SK-N-MC (cell line): Measurements from ENCODE around the gene SPTB.

ENCODE experiments used
- DNase-seq: peaks from one replicate; pipeline ENCODE4 v3.0.0-alpha.2; 2011; ENCODE audit warnings: low read depth, low spot score
- H3K27ac ChIP-seq: fragments of 200-600 bp; sonication (generic); 2 replicates; pipeline ENCODE4 v1.5.1; 2016; ENCODE audit warnings: mixed run types
- H3K36me3 ChIP-seq: fragments of 200-600 bp; sonication (generic); 2 replicates; pipeline ENCODE4 v1.6.1; 2017; ENCODE audit warnings: antibody characterized with exemption, low read length, mixed read lengths; ENCODE audit not compliant: insufficient read depth
- H3K4me3 ChIP-seq: fragments of 200-600 bp; sonication (generic); 2 replicates; pipeline ENCODE4 v1.5.1; 2016
- H3K9ac ChIP-seq: fragments of 200-600 bp; sonication (generic); 2 replicates; pipeline ENCODE4 v1.8.0; 2017; ENCODE audit warnings: mixed run types, mixed read lengths; ENCODE audit not compliant: insufficient read length
- H3K9me3 ChIP-seq: fragments of 200-600 bp; sonication (generic); 2 replicates; pipeline ENCODE4 v1.6.1; 2017; ENCODE audit warnings: low read depth, mild to moderate bottlenecking, antibody characterized with exemption, low read length, moderate library complexity, mixed read lengths
- EZH2 ChIP-seq: fragments of 200-600 bp; sonication (generic); IDR thresholded peaks from one replicate; pipeline ENCODE4 v1.6.1; 2017; ENCODE audit warnings: antibody characterized with exemption
- FOXP2 ChIP-seq: optimal IDR thresholded peaks from 2 replicates; pipeline ENCODE3; 2011; ENCODE audit warnings: mild to moderate bottlenecking, moderate library complexity; ENCODE audit not compliant: insufficient read depth; ENCODE audit errors: extremely low read length, control extremely low read depth
- POLR2AphosphoS5 ChIP-seq: IDR thresholded peaks from 2 replicates; pipeline ENCODE4 v1.6.1; 2012; ENCODE audit warnings: mild to moderate bottlenecking, low read depth, low read length, borderline replicate concordance

SPTB gene

GRCh38 chr14:64770751-64771150, 109.0 kb downstream of the SPTB start:
- DNase-seq = no peak
- no peak for TF ChIP-seq EZH2
- no peak for TF ChIP-seq FOXP2
- TF ChIP-seq POLR2AphosphoS5 = no peak
- H3K36me3 ChIP-seq = no peaks in the 10 kb centered on the region
- H3K9me3 ChIP-seq = no peaks in the 10 kb centered on the region
- no peak overlapping the region for H3K27ac ChIP-seq
- no peak overlapping the region for H3K4me3 ChIP-seq
- no peak overlapping the region for H3K9ac ChIP-seq

- no peaks in the 10 kb centered on the region for H3K36me3 ChIP-seq
- no peak overlapping the region for H3K4me3 ChIP-seq
- H3K27ac ChIP-seq = no peak overlapping the region
- no peak overlapping the region for H3K9ac ChIP-seq
- TF ChIP-seq POLR2AphosphoS5 (no peak), EZH2 (no peak), FOXP2 (no peak)
- H3K9me3 ChIP-seq = no peaks in the 10 kb centered on the region
- no peak for DNase-seq
Observed at GRCh38 chr14:64769096-64770020, 110.3 kb downstream of the SPTB start.

- no peak for TF ChIP-seq POLR2AphosphoS5
- no peak for TF ChIP-seq FOXP2
- TF ChIP-seq EZH2 = no peak
- Histone ChIP-seq H3K36me3 (no peaks in the 10 kb centered on the region), H3K9ac (no peak overlapping the region), H3K9me3 (no peaks in the 10 kb centered on the region), H3K4me3 (no peak overlapping the region), H3K27ac (no peak overlapping the region)
- DNase-seq = no peak
Observed at GRCh38 chr14:64768401-64769095, 111.2 kb downstream of the SPTB start.

GRCh38 chr14:64767215-64767964, 112.3 kb downstream of the SPTB start:
- Histone ChIP-seq H3K36me3 (no peaks in the 10 kb centered on the region), H3K9ac (no peak overlapping the region), H3K9me3 (no peaks in the 10 kb centered on the region), H3K27ac (no peak overlapping the region), H3K4me3 (no peak overlapping the region)
- DNase-seq = no peak
- TF ChIP-seq FOXP2 = no peak
- TF ChIP-seq EZH2 = no peak

- TF ChIP-seq POLR2AphosphoS5 (no peak), EZH2 (no peak), FOXP2 (no peak)
- Histone ChIP-seq H3K27ac (no peak overlapping the region), H3K9ac (no peak overlapping the region), H3K4me3 (no peak overlapping the region), H3K9me3 (no peaks in the 10 kb centered on the region), H3K36me3 (no peaks in the 10 kb centered on the region)
- DNase-seq = no peak
Observed at GRCh38 chr14:64766430-64767151, 113.1 kb downstream of the SPTB start.

GRCh38 chr14:64765740-64766302, 113.9 kb downstream of the SPTB start:
- no peaks in the 10 kb centered on the region for H3K9me3 ChIP-seq
- TF ChIP-seq FOXP2 (no peak), EZH2 (no peak), POLR2AphosphoS5 (no peak)
- no peak overlapping the region for H3K4me3 ChIP-seq
- no peak for DNase-seq
- no peak overlapping the region for H3K27ac ChIP-seq
- H3K9ac ChIP-seq = no peak overlapping the region
- no peaks in the 10 kb centered on the region for H3K36me3 ChIP-seq

- no peak for DNase-seq
Observed at GRCh38 chr14:64764641-64765520, 114.8 kb downstream of the SPTB start.

More at GRCh38 chr14:64764641-64765520, 114.8 kb downstream of the SPTB start:
- no peak overlapping the region for H3K27ac ChIP-seq
- H3K9me3 ChIP-seq = no peaks in the 10 kb centered on the region
- no peak overlapping the region for H3K9ac ChIP-seq
- H3K36me3 ChIP-seq = no peaks in the 10 kb centered on the region
- TF ChIP-seq FOXP2 = no peak
- TF ChIP-seq POLR2AphosphoS5 = no peak
- no peak for TF ChIP-seq EZH2
- peak overlapping the region; percentile 73 for H3K4me3 ChIP-seq
